ENCODE measurements around the gene DNAJC6. TPM values are rescaled to one million over a fixed set of nuclear protein-coding genes. Genes with fewer than 3 reads are reported as not detected.

DNAJC6 gene
- total RNA-seq, 6 experiments from 2014 or later: 13.5 to 17.7 (median 15.3) TPM

- no peak for DNase-seq
Observed at GRCh38 chr1:65317866-65318653, 8.7 kb downstream of the DNAJC6 start.

GRCh38 chr1:65319141-65319540, 9.8 kb downstream of the DNAJC6 start:
- peaks cover 10% of the 10 kb centered on the region; the same call in 1 of the 2 replicates for H3K36me3 Mint-ChIP-seq (ENCODE audit: low read depth)
- no peaks in the 10 kb centered on the region for H3K9me3 Mint-ChIP-seq
- no peak for DNase-seq
- peaks cover 2% of the 10 kb centered on the region for H3K27me3 Mint-ChIP-seq (ENCODE audit: insufficient read depth)
- no peak for TF ChIP-seq CTCF (IDR thresholded peaks at IDR 0.05)
- no peak overlapping the region for H3K27ac Mint-ChIP-seq
- no peak overlapping the region for H3K4me3 Mint-ChIP-seq
- H3K4me1 Mint-ChIP-seq (ENCODE audit: low read depth): peaks cover 14% of the 10 kb centered on the region

More at GRCh38 chr1:65317866-65318653, 8.7 kb downstream of the DNAJC6 start:
- no peak overlapping the region for H3K4me3 Mint-ChIP-seq
- peaks cover 2% of the 10 kb centered on the region for H3K27me3 Mint-ChIP-seq (ENCODE audit: insufficient read depth)
- no peaks in the 10 kb centered on the region for H3K9me3 Mint-ChIP-seq
- no peak for TF ChIP-seq CTCF (IDR thresholded peaks at IDR 0.05)
- H3K4me1 Mint-ChIP-seq (ENCODE audit: low read depth): peaks cover 10% of the 10 kb centered on the region; the same call in 1 of the 2 replicates
- peaks cover 4% of the 10 kb centered on the region; the same call in 1 of the 2 replicates for H3K36me3 Mint-ChIP-seq (ENCODE audit: low read depth)
- no peak overlapping the region for H3K27ac Mint-ChIP-seq

- no peak overlapping the region for H3K4me3 Mint-ChIP-seq
- H3K4me1 Mint-ChIP-seq (ENCODE audit: low read depth): peaks cover 14% of the 10 kb centered on the region
- no peaks in the 10 kb centered on the region for H3K9me3 Mint-ChIP-seq
- peaks cover 10% of the 10 kb centered on the region; the same call in 1 of the 2 replicates for H3K36me3 Mint-ChIP-seq (ENCODE audit: low read depth)
- TF ChIP-seq CTCF (IDR thresholded peaks at IDR 0.05): no peak
- H3K27me3 Mint-ChIP-seq (ENCODE audit: insufficient read depth): peaks cover 2% of the 10 kb centered on the region
- H3K27ac Mint-ChIP-seq: no peak overlapping the region
- no peak for DNase-seq
Observed at GRCh38 chr1:65319754-65320153, 10.4 kb downstream of the DNAJC6 start.

GRCh38 chr1:65321879-65322278, 12.5 kb downstream of the DNAJC6 start:
- Mint-ChIP-seq H3K4me3 (no peak overlapping the region), H3K4me1 (ENCODE audit: low read depth) (peaks cover 14% of the 10 kb centered on the region), H3K9me3 (no peaks in the 10 kb centered on the region), H3K36me3 (ENCODE audit: low read depth) (peaks cover 10% of the 10 kb centered on the region; the same call in 1 of the 2 replicates), H3K27ac (no peak overlapping the region), H3K27me3 (ENCODE audit: insufficient read depth) (peaks cover 2% of the 10 kb centered on the region)
- DNase-seq: no peak
- no peak for TF ChIP-seq CTCF (IDR thresholded peaks at IDR 0.05)

- no peak for TF ChIP-seq CTCF (IDR thresholded peaks at IDR 0.05)
- no peak overlapping the region for H3K27ac Mint-ChIP-seq
- no peak overlapping the region for H3K4me3 Mint-ChIP-seq
- no peaks in the 10 kb centered on the region for H3K9me3 Mint-ChIP-seq
- peaks cover 10% of the 10 kb centered on the region; the same call in 1 of the 2 replicates for H3K36me3 Mint-ChIP-seq (ENCODE audit: low read depth)
- H3K27me3 Mint-ChIP-seq (ENCODE audit: insufficient read depth): peaks cover 2% of the 10 kb centered on the region
- peaks cover 14% of the 10 kb centered on the region for H3K4me1 Mint-ChIP-seq (ENCODE audit: low read depth)
- DNase-seq: no peak
Observed at GRCh38 chr1:65323246-65323645, 13.9 kb downstream of the DNAJC6 start.
